Panc1 (cell line): ENCODE data around the gene KRT34.
"Not testable (repeated sequence)": the region's sequence is repeated elsewhere in the genome, so short reads cannot be mapped to it uniquely, and the experiment has no call there.

Source experiments
- POLR2AphosphoS5 ChIP-seq: IDR thresholded peaks from 2 replicates; pipeline ENCODE4 v1.6.1; 2012; ENCODE audit warnings: mild to moderate bottlenecking, low read depth, low read length, moderate library complexity
- REST ChIP-seq, 2 experiments: IDR thresholded peaks; 2 replicates each; pipeline ENCODE4 v1.6.1; 2011 to 2012; ENCODE audit warnings: low read depth in 2 of 2, control low read depth in 1 of 2, low read length in 1 of 2, mild to moderate bottlenecking in 1 of 2, moderate library complexity in 1 of 2; ENCODE audit not compliant: insufficient read depth in 1 of 2
- SIN3A ChIP-seq: IDR thresholded peaks from 2 replicates; pipeline ENCODE4 v1.6.1; 2012; ENCODE audit warnings: low read depth, mild to moderate bottlenecking, low read length, moderate library complexity, borderline replicate concordance; ENCODE audit not compliant: insufficient read depth
- TCF7L2 ChIP-seq: IDR thresholded peaks from 2 replicates; pipeline ENCODE4 v1.6.1; 2011; ENCODE audit warnings: mild to moderate bottlenecking, low read depth, low read length, inconsistent platforms
- TF ChIP-seq, protein P1 (sequence below): fragments of 450-650 bp; IDR thresholded peaks from 2 replicates; pipeline ENCODE4 v1.5.1; 2017; ENCODE audit warnings: mild to moderate bottlenecking

DNA sequence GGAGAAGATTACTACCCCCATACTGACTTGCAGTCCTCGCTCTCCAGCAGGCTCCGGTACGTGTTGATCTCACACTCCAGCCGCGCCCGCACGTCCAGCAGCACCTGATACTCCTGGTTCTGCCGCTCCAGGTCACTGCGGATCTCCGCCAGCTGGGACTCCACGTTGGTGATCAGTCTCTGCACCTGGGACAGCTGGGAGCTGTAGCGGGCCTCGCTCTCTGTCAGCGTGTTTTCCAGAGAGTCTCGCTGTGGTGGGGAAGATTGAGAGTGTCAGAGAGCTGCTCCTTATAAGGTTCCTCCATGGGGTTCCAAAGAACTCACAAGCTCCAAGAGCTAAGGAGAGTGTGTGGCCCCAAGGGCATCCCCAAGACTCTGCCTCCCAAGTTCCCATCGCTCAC lies 35.7 kb downstream of the KRT34 start:
- TF ChIP-seq, protein P1, sequence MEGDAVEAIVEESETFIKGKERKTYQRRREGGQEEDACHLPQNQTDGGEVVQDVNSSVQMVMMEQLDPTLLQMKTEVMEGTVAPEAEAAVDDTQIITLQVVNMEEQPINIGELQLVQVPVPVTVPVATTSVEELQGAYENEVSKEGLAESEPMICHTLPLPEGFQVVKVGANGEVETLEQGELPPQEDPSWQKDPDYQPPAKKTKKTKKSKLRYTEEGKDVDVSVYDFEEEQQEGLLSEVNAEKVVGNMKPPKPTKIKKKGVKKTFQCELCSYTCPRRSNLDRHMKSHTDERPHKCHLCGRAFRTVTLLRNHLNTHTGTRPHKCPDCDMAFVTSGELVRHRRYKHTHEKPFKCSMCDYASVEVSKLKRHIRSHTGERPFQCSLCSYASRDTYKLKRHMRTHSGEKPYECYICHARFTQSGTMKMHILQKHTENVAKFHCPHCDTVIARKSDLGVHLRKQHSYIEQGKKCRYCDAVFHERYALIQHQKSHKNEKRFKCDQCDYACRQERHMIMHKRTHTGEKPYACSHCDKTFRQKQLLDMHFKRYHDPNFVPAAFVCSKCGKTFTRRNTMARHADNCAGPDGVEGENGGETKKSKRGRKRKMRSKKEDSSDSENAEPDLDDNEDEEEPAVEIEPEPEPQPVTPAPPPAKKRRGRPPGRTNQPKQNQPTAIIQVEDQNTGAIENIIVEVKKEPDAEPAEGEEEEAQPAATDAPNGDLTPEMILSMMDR = not testable (repeated sequence)
- TF ChIP-seq REST (IDR thresholded peaks at IDR 0.05; ENCODE audit: insufficient read depth in 1 of 2, low read depth in 2 of 2, low read length in 1 of 2); TCF7L2; POLR2AphosphoS5; SIN3A: not testable (repeated sequence)
